GM19467 (cell line): ENCODE results near the gene DALRD3.

Experiments
- ATAC-seq: cut with Tn5 transposase; IDR thresholded peaks from one replicate; pipeline ENCODE4 v1.9.1; 2021; ENCODE audit warnings: mild to moderate bottlenecking, moderate library complexity; ENCODE audit not compliant: unreplicated experiment

DALRD3 gene

GRCh38 chr3:49006408-49007067, 11.8 kb downstream of the DALRD3 start:
- ATAC-seq, result no peak

- ATAC-seq, result no peak
These were observed 12.4 kb downstream of the DALRD3 start for GRCh38 chr3:49005998-49006397.

GRCh38 chr3:49005303-49005680, 13.1 kb downstream of the DALRD3 start:
- no peak for ATAC-seq

GRCh38 chr3:49004352-49005302, 13.8 kb downstream of the DALRD3 start:
- no peak for ATAC-seq

GRCh38 chr3:49001155-49001554, 17.2 kb downstream of the DALRD3 start:
- ATAC-seq, result no peak

- no peak for ATAC-seq
These were observed 19.1 kb downstream of the DALRD3 start for GRCh38 chr3:48999085-48999858.

- no peak for ATAC-seq
These were observed 20.4 kb downstream of the DALRD3 start for GRCh38 chr3:48997714-48998637.

- ATAC-seq, result no peak
These were observed 21.2 kb downstream of the DALRD3 start for GRCh38 chr3:48997102-48997635.

GRCh38 chr3:48996640-48997039, 21.7 kb downstream of the DALRD3 start:
- ATAC-seq, result no peak

GRCh38 chr3:48993834-48994233, 24.5 kb downstream of the DALRD3 start:
- ATAC-seq, result no peak

GRCh38 chr3:48991851-48992545, 26.4 kb downstream of the DALRD3 start:
- ATAC-seq, result no peak

GRCh38 chr3:48990636-48991469, 27.5 kb downstream of the DALRD3 start:
- no peak for ATAC-seq

GRCh38 chr3:48989796-48990635, 28.4 kb downstream of the DALRD3 start, which contains the start of gene P4HTM:
P4HTM (plus strand) TSS chr3:48990241; CDS start chr3:48990257, 16 bp downstream.
- ATAC-seq, result no peak

GRCh38 chr3:48989126-48989795, 29.1 kb downstream of the DALRD3 start:
- ATAC-seq, result no peak

GRCh38 chr3:48985831-48986376, 32.5 kb downstream of the DALRD3 start:
- no peak for ATAC-seq

- no peak for ATAC-seq
These were observed 33.7 kb downstream of the DALRD3 start for GRCh38 chr3:48984663-48985062.

GRCh38 chr3:48983096-48983495, 35.3 kb downstream of the DALRD3 start:
- ATAC-seq, result no peak
